ENCODE results near the gene AKT1.
"Not testable (repeated sequence)": the region's sequence is repeated elsewhere in the genome, so short reads cannot be mapped to it uniquely, and the experiment has no call there.

AKT1 gene

GRCh38 chr14:104753528-104754212 is 41.9 kb downstream of the AKT1 start:
- no peak for DNase-seq (ENCODE audit: low read depth in 2 of 2)

GRCh38 chr14:104752735-104753527 is 42.6 kb downstream of the AKT1 start, which contains the start of gene SIVA1:
Gene SIVA1 (plus strand): TSS chr14:104753147. CDS start chr14:104753202, 55 bp downstream.
- peak; percentile 98 to 99 for DNase-seq (ENCODE audit: low read depth in 2 of 2)

GRCh38 chr14:104752423-104752734 is 43.2 kb downstream of the AKT1 start:
- DNase-seq (ENCODE audit: low read depth in 2 of 2) = no peak

GRCh38 chr14:104751539-104752422 is 43.8 kb downstream of the AKT1 start:
- no peak for DNase-seq (ENCODE audit: low read depth in 2 of 2)

- DNase-seq (ENCODE audit: low read depth in 2 of 2) = not testable (repeated sequence)
These were observed 44.8 kb downstream of the AKT1 start for GRCh38 chr14:104750753-104751057.

GRCh38 chr14:104750056-104750752 is 45.3 kb downstream of the AKT1 start:
- no peak for DNase-seq (ENCODE audit: low read depth in 2 of 2)

- no peak for DNase-seq (ENCODE audit: low read depth in 2 of 2)
These were observed 46.4 kb downstream of the AKT1 start for GRCh38 chr14:104749111-104749649.

- DNase-seq (ENCODE audit: low read depth in 2 of 2) = no peak
These were observed 47.7 kb downstream of the AKT1 start for GRCh38 chr14:104747876-104748275.

- DNase-seq (ENCODE audit: low read depth in 2 of 2) = no peak
These were observed 48.5 kb downstream of the AKT1 start for GRCh38 chr14:104746934-104747481.

GRCh38 chr14:104746071-104746545 is 49.4 kb downstream of the AKT1 start:
- no peak for DNase-seq (ENCODE audit: low read depth in 2 of 2)

GRCh38 chr14:104745431-104745830 is 50.1 kb downstream of the AKT1 start:
- no peak for DNase-seq (ENCODE audit: low read depth in 2 of 2)

- no peak for DNase-seq (ENCODE audit: low read depth in 2 of 2)
These were observed 51.1 kb downstream of the AKT1 start for GRCh38 chr14:104744484-104744883.

GRCh38 chr14:104743461-104744380 is 51.8 kb downstream of the AKT1 start:
- no peak for DNase-seq (ENCODE audit: low read depth in 2 of 2)

GRCh38 chr14:104742586-104743455 is 52.7 kb downstream of the AKT1 start:
- no peak for DNase-seq (ENCODE audit: low read depth in 2 of 2)

- no peak for DNase-seq (ENCODE audit: low read depth in 2 of 2)
These were observed 53.7 kb downstream of the AKT1 start for GRCh38 chr14:104741803-104742251.

- no peak for DNase-seq (ENCODE audit: low read depth in 2 of 2)
These were observed 54.3 kb downstream of the AKT1 start for GRCh38 chr14:104741108-104741802.

- no peak for DNase-seq (ENCODE audit: low read depth in 2 of 2)
These were observed 55.7 kb downstream of the AKT1 start for GRCh38 chr14:104739546-104740516.
